SJCRH30 (cell line): ENCODE results near the gene GRIN1. TPM values are rescaled to one million over a fixed set of nuclear protein-coding genes. Genes with fewer than 3 reads are reported as not detected.
A peak's percentile ranks its signal among the peaks of the same experiment; 100 is the strongest.
"Not testable (repeated sequence)": the region's sequence is repeated elsewhere in the genome, so short reads cannot be mapped to it uniquely, and the experiment has no call there.

Experiments used
- DNase-seq, 2 experiments: peaks; one replicate each; pipeline ENCODE4 v3.0.0-alpha.2; 2015 to 2020
- H3K27ac ChIP-seq: fragments of 250-450 bp; sonication (Bioruptor Pico); 2 replicates; pipeline ENCODE4 v1.5.1; 2020; ENCODE audit warnings: mild to moderate bottlenecking, moderate library complexity
- H3K27me3 ChIP-seq: fragments of 250-450 bp; sonication (Bioruptor Pico); 2 replicates; pipeline ENCODE4 v1.5.1; 2020; ENCODE audit warnings: mild to moderate bottlenecking, moderate library complexity
- H3K36me3 ChIP-seq: fragments of 250-450 bp; sonication (Bioruptor Pico); 2 replicates; pipeline ENCODE4 v1.5.1; 2020; ENCODE audit warnings: mild to moderate bottlenecking, moderate library complexity
- H3K4me1 ChIP-seq: fragments of 250-450 bp; sonication (Bioruptor Pico); 2 replicates; pipeline ENCODE4 v1.5.1; 2020; ENCODE audit warnings: mild to moderate bottlenecking, moderate library complexity
- H3K4me3 ChIP-seq: fragments of 250-450 bp; sonication (Bioruptor Pico); 2 replicates; pipeline ENCODE4 v1.5.1; 2020; ENCODE audit warnings: mild to moderate bottlenecking, moderate library complexity
- H3K9me3 ChIP-seq: fragments of 250-450 bp; sonication (Bioruptor Pico); replicated peaks from 2 replicates; pipeline ENCODE4 v1.5.1; 2020; ENCODE audit warnings: mild to moderate bottlenecking, moderate library complexity
- total RNA-seq: library from RNA; depleted of rRNA; stranded (reverse); fragments of >200 nt; shearing (Covaris generic); gene quantifications from 2 replicates; pipeline ENCODE4 v1.2.3, GENCODE V29; 2014

Gene GRIN1
- total RNA-seq, 1 experiment from 2014 or later, result 0.49 TPM

GRCh38 chr9:137129456-137130175 lies 9.3 kb upstream of the GRIN1 start:
- Histone ChIP-seq H3K27ac (peak overlapping the region; percentile 42), H3K36me3 (no peaks in the 10 kb centered on the region), H3K27me3 (no peaks in the 10 kb centered on the region), H3K4me3 (peak overlapping the region; percentile 68), H3K4me1 (peaks cover 5% of the 10 kb centered on the region; the same call in 1 of the 2 replicates), H3K9me3 (no peaks in the 10 kb centered on the region)
- peak; percentile 91 to 94 for DNase-seq

- peaks cover 9% of the 10 kb centered on the region; the same call in 1 of the 2 replicates for H3K4me1 ChIP-seq
- peak overlapping the region; percentile 42; the same call in 1 of the 2 replicates for H3K27ac ChIP-seq
- DNase-seq, result peak; percentile 43 to 48
Observed at GRCh38 chr9:137130176-137130755, 8.7 kb upstream of the GRIN1 start.

GRCh38 chr9:137134191-137134590 lies 4.8 kb upstream of the GRIN1 start:
- no peak for DNase-seq
- no peak overlapping the region for H3K27ac ChIP-seq
- H3K9me3 ChIP-seq, result no peaks in the 10 kb centered on the region
- peaks cover 26% of the 10 kb centered on the region for H3K4me1 ChIP-seq
- H3K36me3 ChIP-seq, result no peaks in the 10 kb centered on the region
- no peaks in the 10 kb centered on the region for H3K27me3 ChIP-seq
- H3K4me3 ChIP-seq, result no peak overlapping the region

More at GRCh38 chr9:137130176-137130755, 8.7 kb upstream of the GRIN1 start:
- H3K27me3 ChIP-seq, result no peaks in the 10 kb centered on the region
- no peaks in the 10 kb centered on the region for H3K9me3 ChIP-seq
- H3K36me3 ChIP-seq, result no peaks in the 10 kb centered on the region
- H3K4me3 ChIP-seq, result peak overlapping the region; percentile 68

- not testable (repeated sequence) for DNase-seq, H3K36me3 ChIP-seq, H3K27ac ChIP-seq, H3K27me3 ChIP-seq, H3K4me3 ChIP-seq, H3K9me3 ChIP-seq
- peaks cover 26% of the 10 kb centered on the region for H3K4me1 ChIP-seq
Observed at GRCh38 chr9:137135154-137135553, 3.8 kb upstream of the GRIN1 start.

- Histone ChIP-seq H3K27ac (peak overlapping the region; percentile 100), H3K9me3 (no peaks in the 10 kb centered on the region), H3K4me1 (peaks cover 26% of the 10 kb centered on the region), H3K4me3 (peak overlapping the region; percentile 44), H3K27me3 (no peaks in the 10 kb centered on the region), H3K36me3 (no peaks in the 10 kb centered on the region)
- DNase-seq, result peak; percentile 88 to 90
Observed at GRCh38 chr9:137136261-137136880, 2.6 kb upstream of the GRIN1 start.

GRCh38 chr9:137136881-137137607 lies 1.9 kb upstream of the GRIN1 start:
- Histone ChIP-seq H3K27ac (peak overlapping the region; percentile 100), H3K9me3 (no peaks in the 10 kb centered on the region), H3K4me3 (peak overlapping the region; percentile 44), H3K27me3 (no peaks in the 10 kb centered on the region; the same call in 1 of the 2 replicates), H3K4me1 (peaks cover 26% of the 10 kb centered on the region), H3K36me3 (no peaks in the 10 kb centered on the region)
- DNase-seq, result peak; percentile 99

GRCh38 chr9:137138058-137138721 lies 764 bp upstream of the GRIN1 start:
- Histone ChIP-seq H3K27ac (peak overlapping the region; percentile 100; the same call in 1 of the 2 replicates), H3K9me3 (no peaks in the 10 kb centered on the region), H3K4me3 (no peak overlapping the region), H3K27me3 (peaks cover 6% of the 10 kb centered on the region), H3K4me1 (peaks cover 26% of the 10 kb centered on the region), H3K36me3 (no peaks in the 10 kb centered on the region)
- peak; percentile 75 to 85 for DNase-seq

- Histone ChIP-seq H3K27ac (no peak overlapping the region), H3K36me3 (no peaks in the 10 kb centered on the region), H3K27me3 (peaks cover 6% of the 10 kb centered on the region), H3K9me3 (no peaks in the 10 kb centered on the region), H3K4me3 (no peak overlapping the region), H3K4me1 (peaks cover 26% of the 10 kb centered on the region)
- no peak for DNase-seq
Observed at GRCh38 chr9:137139468-137140150, 655 bp downstream of the GRIN1 start.

- H3K27me3 ChIP-seq, result peaks cover 6% of the 10 kb centered on the region
- H3K4me1 ChIP-seq, result peaks cover 22% of the 10 kb centered on the region
- no peak overlapping the region for H3K27ac ChIP-seq
- H3K4me3 ChIP-seq, result no peak overlapping the region
- no peaks in the 10 kb centered on the region for H3K9me3 ChIP-seq
- H3K36me3 ChIP-seq, result no peaks in the 10 kb centered on the region
- DNase-seq, result no peak
Observed at GRCh38 chr9:137140151-137141012, 1.4 kb downstream of the GRIN1 start.

GRCh38 chr9:137141050-137141810 lies 2.3 kb downstream of the GRIN1 start:
- DNase-seq, result no peak
- H3K27ac ChIP-seq, result no peak overlapping the region
- H3K4me1 ChIP-seq, result peaks cover 15% of the 10 kb centered on the region
- H3K9me3 ChIP-seq, result no peaks in the 10 kb centered on the region
- no peaks in the 10 kb centered on the region for H3K36me3 ChIP-seq
- peaks cover 6% of the 10 kb centered on the region for H3K27me3 ChIP-seq
- H3K4me3 ChIP-seq, result no peak overlapping the region

GRCh38 chr9:137141976-137142936 lies 3.3 kb downstream of the GRIN1 start:
- Histone ChIP-seq H3K4me1 (peaks cover 10% of the 10 kb centered on the region), H3K9me3 (no peaks in the 10 kb centered on the region), H3K27ac (no peak overlapping the region), H3K4me3 (no peak overlapping the region), H3K27me3 (peaks cover 6% of the 10 kb centered on the region), H3K36me3 (no peaks in the 10 kb centered on the region)
- DNase-seq, result no peak

GRCh38 chr9:137143459-137143858 lies 4.5 kb downstream of the GRIN1 start:
- Histone ChIP-seq H3K9me3 (no peaks in the 10 kb centered on the region), H3K27ac (no peak overlapping the region), H3K36me3 (no peaks in the 10 kb centered on the region), H3K27me3 (peaks cover 6% of the 10 kb centered on the region), H3K4me1 (no peaks in the 10 kb centered on the region; the same call in 1 of the 2 replicates), H3K4me3 (no peak overlapping the region)
- DNase-seq, result no peak
